Renal cortex interstitium (tissue), 11 donors: ENCODE results near the gene GEMIN7. TPM values are rescaled to one million over a fixed set of nuclear protein-coding genes. Genes with fewer than 3 reads are reported as not detected.

ENCODE experiments used
- DNase-seq, 11 donors: peaks; one replicate each; pipeline ENCODE4 v3.0.0-alpha.2; 2013; ENCODE audit warnings: low read depth in 9 of 11, low spot score in 4 of 11; ENCODE audit errors: extremely low read depth in 1 of 11
- polyA plus RNA-seq, 3 donors: library from polyadenylated mRNA; unstranded; fragments of 120-200 nt; gene quantifications; one replicate each; pipeline ENCODE4 v1.2.1, GENCODE V29; 2013; ENCODE audit not compliant: insufficient read length in 3 of 3

Gene GEMIN7
- polyA plus RNA-seq, 3 donors: 17.8 to 25.9 (median 22.6) TPM

- no peak for DNase-seq
Observed at GRCh38 chr19:45136507-45137178, 57.6 kb downstream of the GEMIN7 start.

GRCh38 chr19:45137179-45137761 lies 58.2 kb downstream of the GEMIN7 start:
- DNase-seq: no peak

GRCh38 chr19:45138303-45138751 lies 59.3 kb downstream of the GEMIN7 start:
- DNase-seq: no peak

GRCh38 chr19:45139286-45140143 lies 60.5 kb downstream of the GEMIN7 start:
- DNase-seq: no peak

- DNase-seq: no peak
Observed at GRCh38 chr19:45140144-45140503, 61.1 kb downstream of the GEMIN7 start.

- DNase-seq: no peak
Observed at GRCh38 chr19:45140533-45140932, 61.5 kb downstream of the GEMIN7 start.

Other genes starting within 250 kb of the GEMIN7 start
- 100 to 1,000 TPM; 152 to 171 (median 163) TPM for gene NECTIN2, start 233.0 kb upstream of the GEMIN7 start, polyA plus RNA-seq
- gene TOMM40, start 188.0 kb upstream of the GEMIN7 start, polyA plus RNA-seq: 10 to 100 TPM; 38.5 to 53.5 (median 46.5) TPM
- gene APOE, start 173.5 kb upstream of the GEMIN7 start, polyA plus RNA-seq: 100 to 1,000 TPM; 280 to 456 (median 412) TPM
- 10 to 100 TPM; 11.1 to 13.2 (median 11.4) TPM for gene APOC1, start 164.7 kb upstream of the GEMIN7 start, polyA plus RNA-seq
- not detected for gene APOC4, start 137.0 kb upstream of the GEMIN7 start, polyA plus RNA-seq
- gene APOC2, start 133.2 kb upstream of the GEMIN7 start, polyA plus RNA-seq: 10 to 100 TPM; 13.6 to 16.6 (median 13.7) TPM
- gene CLPTM1, start 123.9 kb upstream of the GEMIN7 start, polyA plus RNA-seq: 100 to 1,000 TPM; 113 to 136 (median 125) TPM
- 1 to 10 TPM; 4.0 to 7.8 (median 6.2) TPM for gene RELB, start 77.8 kb upstream of the GEMIN7 start, polyA plus RNA-seq
- 10 to 100 TPM; 65.0 to 86.5 (median 69.1) TPM for gene CLASRP, start 40.2 kb upstream of the GEMIN7 start, polyA plus RNA-seq
- gene ZNF296, start 2.8 kb upstream of the GEMIN7 start, polyA plus RNA-seq: 1 to 10 TPM in 2 of 3 donors, under 1 TPM in 1; 0.76 to 2.6 (median 1.4) TPM
- gene PPP1R37, start 13.9 kb downstream of the GEMIN7 start, polyA plus RNA-seq: 10 to 100 TPM; 23.3 to 39.5 (median 32.4) TPM
- under 1 TPM; 0.09 to 0.38 (median 0.13) TPM for gene NKPD1, start 81.7 kb downstream of the GEMIN7 start, polyA plus RNA-seq
- gene TRAPPC6A, start 99.0 kb downstream of the GEMIN7 start, polyA plus RNA-seq: 10 to 100 TPM; 29.4 to 46.9 (median 44.5) TPM
- gene BLOC1S3, start 99.5 kb downstream of the GEMIN7 start, polyA plus RNA-seq: 10 to 100 TPM in 2 of 3 donors, 1 to 10 TPM in 1; 9.1 to 10.5 (median 10.4) TPM
- 10 to 100 TPM in 2 of 3 donors, 1 to 10 TPM in 1; 6.1 to 13.1 (median 12.3) TPM for gene EXOC3L2, start 166.1 kb downstream of the GEMIN7 start, polyA plus RNA-seq
- 10 to 100 TPM; 39.0 to 43.3 (median 42.4) TPM for gene MARK4, start 172.0 kb downstream of the GEMIN7 start, polyA plus RNA-seq
- 1 to 10 TPM in 1 of 3 donors, under 1 TPM in 2; 0.42 to 1.6 (median 0.50) TPM for gene CKM, start 243.6 kb downstream of the GEMIN7 start, polyA plus RNA-seq